H1 (cell line): ENCODE measurements around the gene CCDC88C. TPM values are rescaled to one million over a fixed set of nuclear protein-coding genes. Genes with fewer than 3 reads are reported as not detected.

Experiments
- SIRT6 ChIP-seq: IDR thresholded peaks from one replicate; pipeline ENCODE4 v1.7.1; 2012; ENCODE audit warnings: low read length, inconsistent platforms
- YY1 ChIP-seq: IDR thresholded peaks from 2 replicates; pipeline ENCODE4 v1.6.1; 2011; ENCODE audit warnings: low read depth, mild to moderate bottlenecking, low read length
- polyA plus RNA-seq, 7 experiments: library from polyadenylated mRNA; depleted of rRNA in 3 of 7; stranded (reverse) in 5 of 7; unstranded in 2 of 7; fragments of >200 nt in 5 of 7; fragments of 200-250 nt in 2 of 7; gene quantifications; 1 replicate in 5 of 7; 2 replicates in 1 of 7; 4 replicates in 1 of 7; pipeline versions ENCODE4 v1.2.1 to v1.2.3, GENCODE V29; 2011 to 2013; ENCODE audit warnings: missing spikeins in 2 of 7, mixed read lengths in 2 of 7
- total RNA-seq: library from RNA; stranded (reverse); fragmentation: NEBNext Ultra II Directional; extraction: Animal tissue kit (Norgen Biotek cat#: 25700); gene quantifications from 2 replicates; pipeline ENCODE4 v1.2.1, GENCODE V29; 2021
- TF ChIP-seq, protein P1 (sequence below): IDR thresholded peaks from 2 replicates; pipeline ENCODE4 v1.6.1; 2012; ENCODE audit warnings: low read length, inconsistent platforms

The CCDC88C gene
- total and polyA plus RNA-seq, 2 of the 8 experiments (the other 6 are each of a cell fraction or from before 2014, with no cell fraction given) = 10.3 to 57.7 TPM

DNA sequence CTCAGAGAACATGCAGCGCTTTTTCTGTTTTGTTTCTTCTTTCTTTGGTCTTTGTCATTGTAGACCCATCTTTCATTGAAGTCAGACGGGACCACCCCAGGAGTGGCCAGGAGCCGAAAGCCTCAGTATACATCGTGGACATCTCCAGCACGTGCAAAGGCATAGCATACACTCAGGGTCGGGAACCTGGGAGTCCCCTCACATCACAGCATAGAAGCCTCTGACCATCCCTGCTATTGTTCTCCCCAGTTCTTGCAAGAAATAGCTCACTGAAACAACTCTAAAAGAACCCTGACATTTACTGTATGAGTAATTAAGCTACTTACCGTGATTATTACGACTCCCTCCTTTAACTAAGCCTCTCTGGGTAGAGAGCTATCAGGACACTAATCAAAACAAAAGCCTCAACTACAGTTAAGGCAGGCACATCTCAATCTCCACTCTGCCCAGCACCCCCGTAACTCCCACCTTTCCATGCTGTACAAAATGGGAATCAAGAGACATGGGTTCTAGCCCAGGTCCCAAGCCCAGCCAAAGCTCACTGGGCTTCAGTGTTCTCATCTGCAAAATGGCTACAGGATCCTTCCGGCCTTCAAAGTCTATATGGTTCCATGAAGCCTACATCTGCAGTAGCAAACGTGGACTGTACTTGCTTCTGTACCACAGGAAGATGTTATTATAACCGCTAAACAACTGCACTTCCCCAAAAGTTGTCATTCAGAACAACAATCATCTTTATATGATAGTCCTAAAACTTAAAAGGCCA, 6.7 kb downstream of the CCDC88C start (continued):
- TF ChIP-seq, protein P1, sequence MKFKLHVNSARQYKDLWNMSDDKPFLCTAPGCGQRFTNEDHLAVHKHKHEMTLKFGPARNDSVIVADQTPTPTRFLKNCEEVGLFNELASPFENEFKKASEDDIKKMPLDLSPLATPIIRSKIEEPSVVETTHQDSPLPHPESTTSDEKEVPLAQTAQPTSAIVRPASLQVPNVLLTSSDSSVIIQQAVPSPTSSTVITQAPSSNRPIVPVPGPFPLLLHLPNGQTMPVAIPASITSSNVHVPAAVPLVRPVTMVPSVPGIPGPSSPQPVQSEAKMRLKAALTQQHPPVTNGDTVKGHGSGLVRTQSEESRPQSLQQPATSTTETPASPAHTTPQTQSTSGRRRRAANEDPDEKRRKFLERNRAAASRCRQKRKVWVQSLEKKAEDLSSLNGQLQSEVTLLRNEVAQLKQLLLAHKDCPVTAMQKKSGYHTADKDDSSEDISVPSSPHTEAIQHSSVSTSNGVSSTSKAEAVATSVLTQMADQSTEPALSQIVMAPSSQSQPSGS = no peak
- TF ChIP-seq YY1 = no peak
- TF ChIP-seq SIRT6 = no peak
